Fibroblast of lung (primary cell): ENCODE measurements around the gene PDHX. TPM values are rescaled to one million over a fixed set of nuclear protein-coding genes. Genes with fewer than 3 reads are reported as not detected.

Experiments
- DNase-seq, 2 donors: peaks; one replicate each; pipeline versions ENCODE4 v3.0.0 to v3.0.0-alpha.2; 2010; ENCODE audit warnings: low read depth in 2 of 2
- H2AFZ ChIP-seq: 2 replicates; pipeline ENCODE4 v1.5.1; 2012; ENCODE audit warnings: low read length, control low read depth, inconsistent platforms
- H3K27ac ChIP-seq: 2 replicates; pipeline ENCODE4 v1.5.1; 2011; ENCODE audit warnings: low read length, control low read depth; ENCODE audit not compliant: insufficient read depth
- H3K27me3 ChIP-seq: 2 replicates; pipeline ENCODE4 v1.5.1; 2011; ENCODE audit warnings: mild to moderate bottlenecking, low read length; ENCODE audit not compliant: control insufficient read depth, insufficient read depth
- H3K36me3 ChIP-seq: 2 replicates; pipeline ENCODE4 v1.5.1; 2011; ENCODE audit warnings: low read length; ENCODE audit not compliant: control insufficient read depth, insufficient read depth
- H3K4me1 ChIP-seq: 2 replicates; pipeline ENCODE4 v1.5.1; 2011; ENCODE audit warnings: low read length; ENCODE audit not compliant: control insufficient read depth, insufficient read depth; ENCODE audit errors: extremely low read depth
- H3K4me2 ChIP-seq: 2 replicates; pipeline ENCODE4 v1.5.1; 2011; ENCODE audit warnings: low read length, control low read depth; ENCODE audit not compliant: insufficient read depth; ENCODE audit errors: extremely low read depth
- H3K4me3 ChIP-seq, 4 experiments: fragments of 200-600 bp in 1 of 4; sonication (generic) in 1 of 4; replicated peaks in 1 of 4; 2 replicates each; pipeline ENCODE4 v1.5.1; 2011 to 2016; ENCODE audit warnings: low read length in 4 of 4, low read depth in 3 of 4, mild to moderate bottlenecking in 3 of 4, control low read depth in 2 of 4, inconsistent platforms in 1 of 4, mixed read lengths in 1 of 4; ENCODE audit not compliant: insufficient read depth in 1 of 4; ENCODE audit errors: control extremely low read depth in 1 of 4
- H3K79me2 ChIP-seq: 2 replicates; pipeline ENCODE4 v1.5.1; 2012; ENCODE audit warnings: mild to moderate bottlenecking, low read length, inconsistent platforms; ENCODE audit not compliant: control insufficient read depth, insufficient read depth
- H3K9ac ChIP-seq: 2 replicates; pipeline ENCODE4 v1.5.1; 2011; ENCODE audit warnings: mild to moderate bottlenecking, low read length, control low read depth; ENCODE audit not compliant: insufficient read depth
- H3K9me3 ChIP-seq: 2 replicates; pipeline ENCODE4 v1.5.1; 2012; ENCODE audit warnings: low read depth, low read length; ENCODE audit not compliant: control insufficient read depth, insufficient read depth
- H4K20me1 ChIP-seq: 2 replicates; pipeline ENCODE4 v1.5.1; 2011; ENCODE audit warnings: low read length; ENCODE audit not compliant: control insufficient read depth, insufficient read depth; ENCODE audit errors: extremely low read depth
- CTCF ChIP-seq, 2 donors: IDR thresholded peaks in 1 of 2; conservative IDR thresholded peaks in 1 of 2; 1 replicate in 1 of 2; 2 replicates in 1 of 2; pipeline ENCODE4 v1.5.1; 2011 to 2012; ENCODE audit warnings: low read length in 2 of 2, control low read depth in 1 of 2, inconsistent platforms in 1 of 2, low read depth in 1 of 2, mild to moderate bottlenecking in 1 of 2
- EZH2 ChIP-seq: IDR thresholded peaks from 2 replicates; pipeline ENCODE4 v1.5.1; 2012; ENCODE audit warnings: low read length, control low read depth, mild to moderate bottlenecking; ENCODE audit errors: missing control alignments
- polyA plus RNA-seq, 2 donors: library from polyadenylated mRNA; depleted of rRNA in 1 of 2; stranded (reverse) in 1 of 2; unstranded in 1 of 2; fragments of >200 nt; gene quantifications; 2 replicates each; pipeline ENCODE4 v1.2.1, GENCODE V29; 2011 to 2012; ENCODE audit warnings: missing spikeins in 1 of 2
- total RNA-seq: library from RNA; depleted of rRNA; stranded (reverse); fragments of >200 nt; gene quantifications from 2 replicates; pipeline ENCODE4 v1.2.1, GENCODE V29; 2014

Gene PDHX
- total and polyA plus RNA-seq, 2 donors (not counting 1 experiment from before 2014, with no cell fraction given): 29.6 to 36.5 TPM

GRCh38 chr11:35007277-35007676, 90.9 kb downstream of the PDHX start:
- DNase-seq: no peak

GRCh38 chr11:35009191-35009943, 92.9 kb downstream of the PDHX start:
- no peak overlapping the region for H3K4me3 ChIP-seq
- H3K27me3 ChIP-seq: no peaks in the 10 kb centered on the region
- no peaks in the 10 kb centered on the region for H3K36me3 ChIP-seq
- no peak overlapping the region for H2AFZ ChIP-seq
- no peak overlapping the region for H3K4me2 ChIP-seq
- no peaks in the 10 kb centered on the region for H3K9me3 ChIP-seq
- TF ChIP-seq EZH2: no peak
- peaks cover 7% of the 10 kb centered on the region for H3K4me1 ChIP-seq
- DNase-seq: peak; percentile 54 to 87
- no peak overlapping the region for H3K27ac ChIP-seq
- H4K20me1 ChIP-seq: no peaks in the 10 kb centered on the region
- no peak overlapping the region for H3K9ac ChIP-seq
- H3K79me2 ChIP-seq: no peaks in the 10 kb centered on the region

More at GRCh38 chr11:35007277-35007676, 90.9 kb downstream of the PDHX start:
- Histone ChIP-seq H3K27ac (no peak overlapping the region), H3K9me3 (no peaks in the 10 kb centered on the region), H3K4me1 (peaks cover 3% of the 10 kb centered on the region), H3K79me2 (no peaks in the 10 kb centered on the region), H3K36me3 (no peaks in the 10 kb centered on the region), H3K27me3 (no peaks in the 10 kb centered on the region), H3K4me3 (no peak overlapping the region), H2AFZ (no peak overlapping the region), H4K20me1 (no peaks in the 10 kb centered on the region), H3K9ac (no peak overlapping the region), H3K4me2 (no peak overlapping the region)
- TF ChIP-seq CTCF (conservative IDR thresholded peaks at IDR 0.05 in 1 of 2, IDR thresholded peaks at IDR 0.05 in 1 of 2; ENCODE audit: low read depth in 1 of 2, low read length in 2 of 2): no peak
- no peak for TF ChIP-seq EZH2

- Histone ChIP-seq H2AFZ (no peak overlapping the region), H3K4me3 (no peak overlapping the region), H4K20me1 (no peaks in the 10 kb centered on the region), H3K36me3 (no peaks in the 10 kb centered on the region), H3K27me3 (no peaks in the 10 kb centered on the region), H3K79me2 (no peaks in the 10 kb centered on the region), H3K27ac (no peak overlapping the region), H3K9me3 (no peaks in the 10 kb centered on the region), H3K9ac (no peak overlapping the region), H3K4me1 (peaks cover 8% of the 10 kb centered on the region), H3K4me2 (no peak overlapping the region)
- no peak for DNase-seq
- TF ChIP-seq CTCF (conservative IDR thresholded peaks at IDR 0.05 in 1 of 2, IDR thresholded peaks at IDR 0.05 in 1 of 2; ENCODE audit: low read depth in 1 of 2, low read length in 2 of 2): no peak
- no peak for TF ChIP-seq EZH2
Observed at GRCh38 chr11:35009944-35010342, 93.5 kb downstream of the PDHX start.
